Prostate gland (tissue), 2 donors: ENCODE results near the gene HDLBP.

Source experiments
- POLR2A ChIP-seq: fragments of 450-650 bp; IDR thresholded peaks from one replicate; pipeline ENCODE4 v1.6.1; 2016; ENCODE audit warnings: antibody characterized with exemption, mild to moderate bottlenecking
- TF ChIP-seq, protein P1 (sequence below), 4 experiments: fragments of 200-600 bp in 2 of 4; fragments of 450-650 bp in 2 of 4; sonication (generic) in 2 of 4; IDR thresholded peaks; 1 replicate in 3 of 4; 2 replicates in 1 of 4; pipeline ENCODE4 v1.5.1; 2016 to 2019; ENCODE audit warnings: antibody characterized with exemption in 4 of 4, mild to moderate bottlenecking in 2 of 4, moderate library complexity in 2 of 4

DNA sequence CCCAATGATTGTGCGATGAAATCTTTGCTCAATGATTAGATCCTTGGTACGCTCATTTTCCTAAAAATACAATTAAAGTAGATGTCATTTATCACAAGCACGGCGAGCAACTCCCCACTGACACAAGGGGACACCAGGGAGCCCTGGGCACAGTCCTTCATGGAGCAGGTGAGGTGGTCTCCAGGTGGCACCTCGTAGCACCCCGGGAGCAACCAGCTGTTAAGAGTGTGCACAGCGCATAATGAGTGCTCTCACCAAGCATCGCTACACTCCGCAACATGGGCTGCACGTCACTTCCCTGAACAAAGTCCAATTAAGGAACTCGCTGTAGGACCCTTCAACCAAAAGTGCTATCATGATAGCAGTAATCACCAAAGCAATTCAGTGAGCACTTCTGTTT lies 67.2 kb downstream of the HDLBP start:
- TF ChIP-seq, protein P1, sequence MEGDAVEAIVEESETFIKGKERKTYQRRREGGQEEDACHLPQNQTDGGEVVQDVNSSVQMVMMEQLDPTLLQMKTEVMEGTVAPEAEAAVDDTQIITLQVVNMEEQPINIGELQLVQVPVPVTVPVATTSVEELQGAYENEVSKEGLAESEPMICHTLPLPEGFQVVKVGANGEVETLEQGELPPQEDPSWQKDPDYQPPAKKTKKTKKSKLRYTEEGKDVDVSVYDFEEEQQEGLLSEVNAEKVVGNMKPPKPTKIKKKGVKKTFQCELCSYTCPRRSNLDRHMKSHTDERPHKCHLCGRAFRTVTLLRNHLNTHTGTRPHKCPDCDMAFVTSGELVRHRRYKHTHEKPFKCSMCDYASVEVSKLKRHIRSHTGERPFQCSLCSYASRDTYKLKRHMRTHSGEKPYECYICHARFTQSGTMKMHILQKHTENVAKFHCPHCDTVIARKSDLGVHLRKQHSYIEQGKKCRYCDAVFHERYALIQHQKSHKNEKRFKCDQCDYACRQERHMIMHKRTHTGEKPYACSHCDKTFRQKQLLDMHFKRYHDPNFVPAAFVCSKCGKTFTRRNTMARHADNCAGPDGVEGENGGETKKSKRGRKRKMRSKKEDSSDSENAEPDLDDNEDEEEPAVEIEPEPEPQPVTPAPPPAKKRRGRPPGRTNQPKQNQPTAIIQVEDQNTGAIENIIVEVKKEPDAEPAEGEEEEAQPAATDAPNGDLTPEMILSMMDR (IDR thresholded peaks at IDR 0.05): no peak
- TF ChIP-seq POLR2A: no peak
